G401 (cell line): ENCODE results near the gene MPND. TPM values are rescaled to one million over a fixed set of nuclear protein-coding genes. Genes with fewer than 3 reads are reported as not detected.

ENCODE experiments used
- DNase-seq: peaks from one replicate; pipeline ENCODE4 v3.0.0-alpha.2; 2015; ENCODE audit warnings: low spot score
- in situ Hi-C: cut with HindIII; loops from 2 replicates; pipeline ENCODE4 v1.10.0; 2016; ENCODE audit warnings: low sequenced_read_pairs, mixed read lengths
- total RNA-seq: library from RNA; depleted of rRNA; stranded (reverse); fragments of >200 nt; shearing (Covaris generic); gene quantifications from 2 replicates; pipeline ENCODE4 v1.2.3, GENCODE V29; 2014

The MPND gene
- total RNA-seq, 1 experiment from 2014 or later = 29.5 TPM

DNA sequence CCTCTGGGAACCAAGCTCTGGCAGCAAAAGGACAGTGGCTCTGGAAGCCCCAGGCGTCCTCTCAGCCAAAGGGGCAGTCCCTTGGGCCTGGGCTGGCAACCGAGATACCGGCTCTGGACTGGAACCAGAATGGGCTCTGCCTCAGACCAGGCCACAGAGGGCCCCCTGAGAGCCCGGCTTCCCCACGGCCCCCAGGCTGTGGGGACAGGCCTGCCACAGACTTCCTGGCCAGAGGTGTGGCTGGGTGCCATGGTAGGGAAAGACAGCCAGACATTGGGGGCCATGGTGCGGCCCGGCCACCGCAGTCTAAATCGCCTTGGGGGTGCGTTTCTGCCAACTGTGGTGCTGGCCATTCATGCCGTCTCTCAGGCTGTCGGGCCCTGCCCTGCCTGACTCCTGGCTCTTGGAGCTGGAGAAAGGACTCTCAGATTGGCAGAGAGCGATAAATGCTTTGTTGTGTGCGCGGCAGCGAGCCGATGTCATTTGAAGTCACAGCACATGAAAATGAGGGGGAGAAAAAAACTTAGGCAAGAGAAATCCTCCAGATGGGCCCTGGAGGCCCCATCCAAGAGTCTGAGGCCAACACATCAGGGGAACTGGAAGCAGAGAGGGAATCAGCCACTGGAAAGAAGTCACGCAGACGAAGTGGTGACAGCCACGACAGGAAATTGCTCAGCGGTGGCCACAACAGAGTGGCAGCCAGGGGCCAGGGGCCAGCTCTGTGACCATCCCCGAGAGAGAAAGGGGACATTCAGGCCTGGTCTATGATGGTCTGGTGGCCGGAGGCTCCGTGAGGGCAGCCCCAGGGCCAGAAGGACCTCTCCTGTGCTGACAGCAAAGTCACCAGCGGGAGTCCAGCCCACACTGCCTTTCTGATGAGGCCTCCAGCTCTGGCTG lies 30.5 kb downstream of the MPND start:
- in situ Hi-C loops = no loop called here
- DNase-seq = peak; percentile 74

DNA sequence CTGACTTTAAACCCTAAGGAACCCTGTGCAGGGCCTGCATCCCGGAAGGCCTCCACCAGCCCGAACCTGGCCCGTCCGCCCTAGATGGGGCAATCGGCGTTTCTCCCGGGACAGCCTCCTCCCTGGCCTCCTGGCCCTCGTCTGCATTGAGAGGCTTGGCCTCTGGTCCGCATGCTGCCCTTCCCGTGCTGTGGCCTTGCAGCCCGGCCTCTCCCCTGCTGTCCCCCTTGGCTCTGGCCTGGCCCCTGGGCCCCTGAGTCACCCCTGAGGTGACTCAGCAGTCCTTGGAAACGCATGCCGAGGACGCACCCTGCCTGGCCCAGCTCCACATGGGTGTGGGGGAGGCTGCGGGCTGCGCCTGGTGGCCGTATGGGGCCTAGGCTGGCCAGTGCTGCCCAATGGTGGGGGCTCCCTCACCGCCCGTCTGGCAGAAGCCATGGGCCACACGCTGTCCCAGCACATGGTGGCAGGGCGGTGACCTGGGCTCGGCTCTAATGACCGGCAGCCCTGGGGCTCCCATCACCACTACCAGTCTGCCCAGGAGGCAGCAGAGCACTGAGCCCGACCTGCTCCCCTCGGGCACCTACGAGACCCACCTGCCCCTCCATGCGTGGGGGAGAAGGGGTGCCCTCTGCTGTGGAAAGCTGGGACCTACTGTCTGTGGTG lies 31.3 kb downstream of the MPND start:
- in situ Hi-C loops = no loop called here
- no peak for DNase-seq

DNA sequence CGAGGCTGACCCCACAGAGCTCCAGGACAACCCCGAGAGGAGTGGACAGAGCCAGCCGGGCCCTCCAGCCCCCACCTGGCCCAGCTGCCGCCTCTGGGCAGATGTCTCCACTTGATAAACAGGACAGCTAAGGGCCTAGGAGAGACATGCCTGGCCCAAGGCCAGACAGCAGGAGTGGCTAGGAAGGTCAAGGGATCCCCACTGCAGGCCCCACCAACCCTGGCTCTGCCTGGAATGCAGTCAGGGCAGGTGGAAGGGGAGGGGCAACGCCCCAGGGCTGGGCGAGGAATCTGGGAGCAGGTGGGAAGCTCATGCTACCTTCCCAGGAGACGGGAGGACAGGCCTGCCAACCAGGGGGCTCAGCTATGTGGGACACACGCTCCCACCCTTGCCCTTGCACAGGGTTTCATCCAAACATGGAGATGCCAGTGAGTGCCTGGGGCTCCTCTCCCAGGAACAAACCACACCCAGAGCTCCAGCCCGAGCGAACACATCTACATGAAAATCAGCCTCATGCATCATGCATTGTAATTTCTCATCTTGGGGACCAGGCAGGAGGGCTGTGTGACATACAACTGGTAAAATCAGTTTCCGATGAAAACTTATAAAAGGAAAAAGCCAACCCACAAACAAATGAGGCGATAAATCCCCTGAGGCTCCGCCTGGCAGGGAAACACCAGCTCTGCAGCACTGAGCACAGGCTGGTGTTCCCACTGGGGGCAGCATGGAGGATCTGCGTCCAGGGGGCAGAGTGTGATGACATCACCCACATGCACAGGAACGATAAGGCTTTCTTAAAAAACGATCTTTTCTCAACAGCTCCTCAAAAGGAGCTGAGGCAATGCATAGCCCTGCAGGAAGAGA lies 32.0 kb downstream of the MPND start:
- no peak for DNase-seq
- in situ Hi-C loops = no loop called here

DNA sequence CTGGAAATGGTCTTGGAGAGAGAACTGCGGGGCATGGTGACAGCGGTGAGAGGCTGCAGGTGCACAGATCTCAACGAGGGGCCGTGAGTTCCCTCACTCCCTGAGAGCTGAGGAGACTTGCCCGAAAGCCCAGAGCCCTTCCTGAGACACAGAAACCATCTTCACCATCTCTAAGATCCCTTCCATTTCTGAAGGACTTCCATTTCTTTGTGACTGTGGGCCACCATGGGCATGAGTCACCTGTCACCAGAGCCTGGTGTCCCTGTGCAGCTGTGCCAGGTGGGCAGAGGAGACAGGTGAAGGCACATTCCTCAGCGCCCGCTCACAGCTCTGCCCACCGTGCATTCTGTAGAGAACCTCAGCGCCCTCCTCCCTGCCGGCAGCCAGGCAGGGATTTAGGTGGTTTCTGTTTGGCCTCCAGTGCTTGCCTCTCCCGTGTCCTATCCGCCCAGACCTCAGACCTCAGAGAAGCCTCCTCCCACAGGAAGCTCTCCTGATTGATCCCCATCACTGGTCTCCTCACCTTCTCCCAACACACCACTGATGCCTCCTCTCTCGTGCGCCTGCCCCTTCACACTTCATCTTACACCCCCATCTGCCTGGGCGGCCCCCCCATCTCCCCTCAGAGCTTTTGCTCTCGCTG lies 32.8 kb downstream of the MPND start:
- in situ Hi-C loops = no loop called here
- no peak for DNase-seq

DNA sequence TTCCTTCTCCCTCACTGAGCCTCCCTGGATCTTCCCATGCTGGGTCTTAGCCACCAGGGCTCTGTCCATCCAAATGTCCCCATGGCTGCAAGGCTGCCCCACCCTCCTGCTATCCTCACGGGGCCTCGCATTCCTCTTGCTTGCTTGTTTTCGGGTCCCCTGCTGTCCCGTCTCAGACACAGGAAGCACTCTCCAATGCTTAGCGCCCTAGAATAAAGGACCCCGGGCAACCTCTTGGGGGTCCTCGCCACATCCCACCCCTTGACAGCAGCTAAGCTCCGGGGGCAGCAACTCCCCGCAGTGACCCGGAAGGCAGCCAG lies 33.3 kb downstream of the MPND start:
- DNase-seq = no peak
- in situ Hi-C loops = no loop called here

DNA sequence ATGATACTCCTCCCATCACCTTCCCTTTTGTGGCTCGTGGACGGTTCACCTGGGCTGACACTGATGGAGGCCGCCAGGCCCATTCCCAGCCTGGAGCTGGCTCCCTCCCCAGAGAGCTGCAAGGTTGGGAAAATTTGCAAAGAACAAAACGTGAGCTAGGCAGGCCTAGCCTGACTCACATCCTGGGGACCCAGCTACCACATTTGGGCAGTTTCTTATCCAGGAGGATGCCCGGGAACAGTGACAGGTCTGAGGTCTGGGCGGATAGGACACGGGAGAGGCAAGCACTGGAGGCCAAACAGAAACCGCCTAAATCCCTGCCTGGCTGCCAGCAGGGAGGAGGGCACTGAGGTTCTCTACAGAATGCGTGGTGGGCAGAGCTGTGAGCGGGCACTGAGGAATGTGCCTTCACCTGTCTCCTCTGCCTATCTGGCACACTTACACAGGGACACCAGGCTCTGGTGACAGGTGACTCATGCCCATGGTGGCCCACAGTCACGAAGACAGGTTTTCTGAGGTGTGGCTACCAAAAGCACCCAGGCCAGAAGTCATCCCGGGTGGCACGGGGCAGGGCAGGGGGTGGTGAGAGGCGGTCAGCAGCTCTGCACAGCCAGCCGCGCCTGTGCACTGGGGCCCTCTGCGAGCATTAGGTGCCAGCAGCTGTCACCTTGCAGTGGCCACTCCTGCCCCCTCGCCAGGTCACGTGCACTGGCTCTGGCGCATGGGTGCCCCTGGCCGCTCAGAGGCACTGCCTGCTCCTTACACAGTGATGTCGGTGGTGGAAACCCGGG lies 33.8 kb downstream of the MPND start:
- in situ Hi-C loops = no loop called here
- DNase-seq = no peak

DNA sequence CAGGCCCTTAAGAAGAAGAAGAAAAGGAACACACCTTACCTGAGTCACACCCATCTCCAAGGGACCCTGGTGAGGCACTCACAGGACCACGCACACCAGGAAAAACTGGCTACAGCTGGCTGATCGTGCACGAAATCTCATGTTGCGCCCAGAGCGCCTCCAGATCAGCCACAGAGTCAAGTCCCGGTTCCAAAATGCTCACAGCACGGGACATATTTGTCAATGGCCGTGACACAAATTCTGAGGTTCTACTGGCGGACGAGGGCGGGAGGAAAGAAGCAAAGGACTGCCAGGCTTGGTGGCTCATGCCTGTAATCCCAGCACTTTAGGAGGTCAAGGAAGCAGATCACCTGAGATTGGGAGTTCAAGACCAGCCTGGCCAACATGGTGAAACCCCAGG lies 35.5 kb downstream of the MPND start:
- no peak for DNase-seq
- in situ Hi-C loops = no loop called here

DNA sequence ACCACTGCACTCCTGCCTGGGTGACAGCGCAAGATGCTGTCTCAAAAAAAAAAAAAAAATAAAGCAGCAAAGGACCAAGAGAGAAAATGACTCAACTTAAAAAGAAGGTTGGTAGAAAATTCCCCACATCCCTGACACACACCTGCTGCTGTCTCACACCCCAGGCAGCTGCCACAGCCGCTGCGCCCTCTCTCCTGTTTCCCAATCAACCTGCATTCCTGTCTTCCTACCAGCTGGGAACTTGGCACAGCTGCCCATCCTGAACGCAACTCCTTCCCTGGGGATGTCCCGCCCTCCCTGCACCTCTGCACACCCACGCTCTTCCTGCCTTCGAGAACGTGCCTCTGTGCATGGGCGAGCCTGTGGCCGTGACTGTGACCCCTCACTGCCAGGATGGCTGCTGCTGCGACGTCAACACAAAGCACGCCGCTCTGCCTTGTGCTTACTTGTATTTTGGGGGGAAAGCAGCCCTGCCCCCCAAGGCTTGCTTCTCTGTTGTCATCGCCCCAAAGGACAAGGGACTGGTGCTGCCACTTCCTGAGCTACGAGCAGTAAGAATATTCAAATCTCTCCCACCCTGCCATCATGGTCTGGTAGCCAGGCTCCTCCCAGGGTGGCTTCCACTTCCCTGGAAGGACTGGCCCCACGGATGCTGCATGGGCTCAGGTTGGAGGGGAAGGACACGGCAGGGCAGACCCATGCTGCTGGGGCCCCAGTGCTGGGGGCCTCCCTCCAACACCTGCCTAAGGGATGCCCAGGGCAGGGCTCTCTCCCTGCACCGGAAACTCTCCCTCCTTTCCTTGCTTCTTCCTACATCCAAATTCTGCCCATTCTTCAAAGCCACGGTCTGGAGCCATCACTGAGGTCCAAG lies 36.3 kb downstream of the MPND start:
- in situ Hi-C loops = no loop called here
- DNase-seq = no peak

DNA sequence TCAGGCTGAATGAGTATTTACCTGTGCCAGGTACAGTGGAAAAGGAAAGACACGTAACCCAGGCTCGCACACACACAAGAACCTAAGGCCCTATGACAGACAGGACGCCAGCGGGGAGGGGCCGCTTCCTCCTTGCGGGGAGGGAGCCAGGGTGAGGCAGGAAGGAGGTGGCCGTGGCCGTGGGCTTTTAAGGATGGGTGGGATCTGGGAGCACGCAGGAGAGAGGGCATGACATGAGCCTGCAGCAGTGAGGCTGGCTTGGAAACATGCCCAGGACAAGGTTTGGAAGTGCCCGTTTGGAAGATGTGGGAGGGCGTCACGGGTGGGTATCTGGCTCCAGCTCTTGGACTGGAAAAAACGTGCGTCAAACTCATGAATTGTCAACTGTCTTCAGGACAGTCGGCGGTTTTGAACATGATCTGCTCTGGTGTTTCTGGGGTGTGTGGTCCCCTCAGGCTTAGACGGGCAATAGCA lies 36.9 kb downstream of the MPND start:
- no peak for DNase-seq
- in situ Hi-C loops = no loop called here

DNA sequence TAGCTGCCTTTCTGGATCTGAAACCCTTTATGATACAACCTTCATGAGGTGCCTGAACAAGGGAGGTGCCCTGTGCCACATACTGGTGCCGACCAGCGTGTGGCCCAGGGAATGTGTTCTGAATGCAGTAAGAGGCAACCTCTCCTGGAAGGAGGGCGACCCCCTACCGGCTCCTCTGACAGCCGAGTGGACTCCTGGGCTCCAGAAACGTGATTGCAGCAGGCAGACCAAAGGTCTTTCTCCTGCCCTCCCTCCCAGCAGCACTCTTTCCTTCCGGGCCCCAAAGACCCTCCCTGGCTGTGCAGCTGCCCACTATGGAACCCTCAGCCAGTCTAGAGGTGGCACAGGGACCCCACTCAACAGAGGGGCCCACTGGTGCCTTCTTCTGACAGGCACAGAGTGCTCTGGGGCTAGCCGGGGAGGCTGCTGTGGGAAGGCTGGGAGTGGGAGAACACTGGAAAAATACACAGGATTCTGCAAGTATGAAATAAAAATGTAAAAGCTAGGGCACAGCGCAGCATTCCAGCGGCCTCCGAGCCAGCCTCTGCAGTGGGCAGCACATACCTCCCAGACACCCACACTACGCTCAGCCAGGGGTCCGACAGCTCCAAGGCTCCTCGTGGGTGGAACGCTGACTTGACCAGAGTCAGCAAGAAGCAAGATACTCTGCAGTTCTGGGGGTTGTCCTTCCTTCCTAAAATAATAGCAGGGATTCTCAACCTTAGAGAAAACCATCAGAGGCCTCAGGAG lies 42.1 kb downstream of the MPND start:
- no peak for DNase-seq
- in situ Hi-C loops = no loop called here

DNA sequence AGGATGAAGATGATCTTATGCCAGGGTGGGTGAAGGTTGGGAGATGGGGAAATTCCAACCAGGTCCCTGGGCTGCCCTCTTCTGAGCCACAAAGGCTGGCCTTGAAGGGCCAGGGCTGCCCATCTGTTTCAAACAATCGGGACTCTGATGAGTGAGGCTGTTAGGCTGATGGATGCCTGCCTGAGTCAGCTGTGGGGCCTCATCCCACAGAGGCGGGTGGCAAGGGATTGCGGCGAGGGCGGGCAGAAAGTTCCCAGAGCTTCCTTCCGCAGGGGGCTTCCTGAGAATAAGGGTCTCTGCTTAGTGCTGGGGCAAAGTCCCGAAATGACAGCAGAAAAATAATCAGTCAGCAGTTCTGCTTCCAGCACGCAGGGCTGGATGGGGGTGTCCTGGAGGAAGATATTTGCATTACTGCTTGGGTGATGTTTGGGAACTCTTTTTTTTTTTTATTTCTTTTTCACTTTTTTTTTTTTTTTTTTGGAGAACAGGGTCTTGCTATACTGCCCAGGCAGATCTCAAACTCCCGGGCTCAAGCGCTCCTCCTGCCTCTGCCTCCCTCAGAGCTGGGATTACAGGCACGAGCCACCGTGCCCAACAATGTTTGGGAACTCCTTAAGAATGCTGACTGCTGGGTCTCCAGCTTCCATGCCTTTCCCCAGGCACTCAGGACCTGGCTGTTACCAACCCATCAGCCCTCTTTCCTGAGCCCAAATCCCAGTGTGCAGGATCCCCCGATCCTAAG lies 42.9 kb downstream of the MPND start:
- in situ Hi-C loops = no loop called here
- DNase-seq = no peak

DNA sequence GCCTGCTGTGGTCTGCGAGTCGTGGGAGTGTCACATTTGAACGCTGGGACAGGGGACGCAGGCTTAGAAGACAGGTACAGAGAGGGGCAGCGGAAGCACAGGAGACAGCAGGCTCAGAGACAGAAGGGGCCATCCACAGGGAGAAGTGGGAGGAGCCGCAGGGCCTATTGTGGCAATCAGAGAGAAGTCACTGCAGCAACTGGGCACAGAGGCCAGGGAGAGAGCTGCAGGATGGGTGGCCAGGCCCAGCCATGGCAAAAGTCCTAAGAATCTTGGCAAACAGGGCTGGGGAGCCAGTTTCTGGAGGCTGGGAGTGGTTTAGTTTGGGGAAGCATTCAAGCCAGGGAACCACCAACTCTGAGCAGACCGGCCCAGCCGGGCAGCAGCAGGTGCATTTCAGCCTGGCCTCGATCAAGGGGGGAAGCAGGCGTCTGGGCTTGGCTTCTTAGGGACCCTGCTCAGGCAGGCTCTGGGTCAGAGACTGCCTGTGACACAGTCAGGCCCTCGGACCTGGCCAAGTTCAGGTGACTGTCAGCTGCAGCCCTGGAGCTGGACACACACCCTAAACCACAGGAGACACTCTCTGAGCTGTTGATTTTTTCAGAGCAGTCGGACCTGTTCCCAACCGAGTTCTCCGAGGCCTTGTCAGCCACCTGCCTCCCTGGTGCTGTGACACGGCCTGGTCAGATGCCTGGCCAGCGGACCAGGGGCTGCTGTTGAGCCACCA lies 45.1 kb downstream of the MPND start:
- in situ Hi-C loops = no loop called here
- peak; percentile 75 for DNase-seq

DNA sequence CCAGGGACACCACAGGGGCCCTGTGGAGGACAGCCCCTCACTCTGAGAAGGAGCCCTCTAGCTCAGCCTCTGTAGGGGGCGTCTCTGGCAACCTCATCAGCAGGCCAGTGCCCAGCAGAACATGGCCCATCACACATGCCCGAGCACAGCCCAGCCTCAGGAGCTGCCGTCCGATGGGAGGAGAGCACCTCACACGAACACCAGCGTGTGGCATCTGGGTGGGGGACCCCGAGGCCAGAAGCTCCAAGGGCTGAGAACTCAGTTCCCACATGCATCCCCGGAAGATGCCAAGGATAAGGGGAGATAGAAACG lies 45.7 kb downstream of the MPND start:
- in situ Hi-C loops = no loop called here

DNA sequence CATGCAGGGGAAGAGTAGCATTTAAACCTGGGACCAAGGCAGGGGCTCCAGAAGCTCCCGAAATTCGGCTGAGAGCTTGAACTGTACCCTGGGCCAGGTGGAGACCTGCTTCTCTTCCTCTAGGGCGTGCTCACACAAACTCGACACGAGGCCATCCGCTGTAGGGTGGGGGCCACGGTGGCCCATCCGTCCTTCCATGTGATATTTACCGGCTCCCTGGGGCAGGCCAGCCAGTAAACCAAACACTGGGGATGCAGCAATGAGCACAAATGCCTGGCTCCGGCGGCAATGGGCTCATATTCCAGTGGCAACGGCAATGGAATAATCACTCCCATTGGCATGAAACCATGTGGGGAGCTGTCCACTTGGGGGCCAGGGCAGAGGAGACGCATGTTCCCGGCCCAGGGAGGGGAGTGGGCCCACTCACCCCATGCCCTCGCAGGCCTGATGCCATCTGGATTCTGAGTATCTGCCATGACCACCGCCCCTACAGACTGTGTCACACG lies 46.2 kb downstream of the MPND start:
- in situ Hi-C loops = no loop called here
- no peak for DNase-seq

More for the DNA sequence above, 45.7 kb downstream of the MPND start:
- DNase-seq = no peak

DNA sequence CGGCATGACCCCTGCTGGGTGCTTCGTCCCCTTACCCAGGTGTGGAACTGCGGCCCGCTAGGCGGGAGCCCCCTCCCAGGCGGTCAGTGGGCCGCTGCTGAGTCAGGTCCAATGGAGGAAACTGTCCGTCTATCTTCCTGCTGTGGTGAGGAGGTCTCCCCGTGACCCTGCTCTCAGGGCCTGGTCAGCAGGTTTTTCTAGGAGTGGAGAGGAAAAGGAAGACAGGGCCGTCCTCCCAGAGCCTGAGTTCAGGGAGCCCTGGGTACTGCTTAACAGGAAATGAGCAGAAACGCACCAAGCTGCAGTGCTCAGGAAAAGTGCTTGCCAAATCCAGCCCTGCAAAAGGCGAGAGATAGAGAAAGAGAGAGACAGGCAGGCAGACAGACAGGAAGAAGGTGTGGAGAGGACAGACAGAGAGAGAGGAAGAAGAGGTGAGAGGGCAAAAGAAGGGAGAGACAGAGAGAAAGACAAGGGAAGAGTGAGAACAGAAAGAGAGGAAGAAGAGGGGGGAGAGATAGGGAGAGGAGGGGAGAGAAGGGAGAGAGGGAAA lies 46.7 kb downstream of the MPND start:
- DNase-seq = no peak

More for the DNA sequence above, 46.7 kb downstream of the MPND start:
- in situ Hi-C loops = no loop called here
